GM18519 (cell line): ENCODE results near the gene ANKRD13D.
A peak's percentile ranks its signal among the peaks of the same experiment; 100 is the strongest.

Experiments used
- ATAC-seq: cut with Tn5 transposase; IDR thresholded peaks from one replicate; pipeline ENCODE4 v1.9.1; 2021; ENCODE audit warnings: mild to moderate bottlenecking, moderate library complexity; ENCODE audit not compliant: unreplicated experiment, low FRiP score

The ANKRD13D gene

DNA sequence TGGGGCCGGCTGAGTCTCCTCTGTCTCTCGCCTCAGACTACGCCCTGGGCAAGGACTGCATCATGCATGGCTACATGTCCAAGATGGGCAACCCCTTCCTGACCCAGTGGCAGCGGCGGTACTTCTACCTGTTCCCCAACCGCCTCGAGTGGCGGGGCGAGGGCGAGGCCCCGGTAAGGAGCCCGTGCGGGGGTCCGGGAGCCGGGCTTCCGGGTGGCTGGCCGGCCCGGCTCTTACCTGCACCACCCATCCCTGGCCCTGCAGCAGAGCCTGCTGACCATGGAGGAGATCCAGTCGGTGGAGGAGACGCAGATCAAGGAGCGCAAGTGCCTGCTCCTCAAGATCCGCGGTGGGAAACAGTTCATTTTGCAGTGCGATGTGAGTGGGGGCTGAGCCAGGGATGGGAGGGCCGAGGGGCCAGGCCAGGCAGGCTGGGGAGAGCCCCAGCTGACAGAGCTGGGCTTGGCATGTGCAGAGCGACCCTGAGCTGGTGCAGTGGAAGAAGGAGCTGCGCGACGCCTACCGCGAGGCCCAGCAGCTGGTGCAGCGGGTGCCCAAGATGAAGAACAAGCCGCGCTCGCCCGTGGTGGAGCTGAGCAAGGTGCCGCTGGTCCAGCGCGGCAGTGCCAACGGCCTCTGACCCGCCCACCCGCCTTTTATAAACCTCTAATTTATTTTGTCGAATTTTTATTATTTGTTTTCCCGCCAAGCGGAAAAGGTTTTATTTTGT lies 4.1 kb upstream of the ANKRD13D start:
- no peak for ATAC-seq

DNA sequence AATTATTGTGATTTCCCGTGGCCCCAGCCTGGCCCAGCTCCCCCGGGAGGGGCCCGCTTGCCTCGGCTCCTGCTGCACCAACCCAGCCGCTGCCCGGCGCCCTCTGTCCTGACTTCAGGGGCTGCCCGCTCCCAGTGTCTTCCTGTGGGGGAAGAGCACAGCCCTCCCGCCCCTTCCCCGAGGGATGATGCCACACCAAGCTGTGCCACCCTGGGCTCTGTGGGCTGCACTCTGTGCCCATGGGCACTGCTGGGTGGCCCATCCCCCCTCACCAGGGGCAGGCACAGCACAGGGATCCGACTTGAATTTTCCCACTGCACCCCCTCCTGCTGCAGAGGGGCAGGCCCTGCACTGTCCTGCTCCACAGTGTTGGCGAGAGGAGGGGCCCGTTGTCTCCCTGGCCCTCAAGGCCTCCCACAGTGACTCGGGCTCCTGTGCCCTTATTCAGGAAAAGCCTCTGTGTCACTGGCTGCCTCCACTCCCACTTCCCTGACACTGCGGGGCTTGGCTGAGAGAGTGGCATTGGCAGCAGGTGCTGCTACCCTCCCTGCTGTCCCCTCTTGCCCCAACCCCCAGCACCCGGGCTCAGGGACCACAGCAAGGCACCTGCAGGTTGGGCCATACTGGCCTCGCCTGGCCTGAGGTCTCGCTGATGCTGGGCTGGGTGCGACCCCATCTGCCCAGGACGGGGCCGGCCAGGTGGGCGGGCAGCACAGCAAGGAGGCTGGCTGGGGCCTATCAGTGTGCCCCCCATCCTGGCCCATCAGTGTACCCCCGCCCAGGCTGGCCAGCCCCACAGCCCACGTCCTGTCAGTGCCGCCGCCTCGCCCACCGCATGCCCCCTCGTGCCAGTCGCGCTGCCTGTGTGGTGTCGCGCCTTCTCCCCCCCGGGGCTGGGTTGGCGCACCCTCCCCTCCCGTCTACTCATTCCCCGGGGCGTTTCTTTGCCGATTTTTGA lies 3.3 kb upstream of the ANKRD13D start:
- no peak for ATAC-seq

DNA sequence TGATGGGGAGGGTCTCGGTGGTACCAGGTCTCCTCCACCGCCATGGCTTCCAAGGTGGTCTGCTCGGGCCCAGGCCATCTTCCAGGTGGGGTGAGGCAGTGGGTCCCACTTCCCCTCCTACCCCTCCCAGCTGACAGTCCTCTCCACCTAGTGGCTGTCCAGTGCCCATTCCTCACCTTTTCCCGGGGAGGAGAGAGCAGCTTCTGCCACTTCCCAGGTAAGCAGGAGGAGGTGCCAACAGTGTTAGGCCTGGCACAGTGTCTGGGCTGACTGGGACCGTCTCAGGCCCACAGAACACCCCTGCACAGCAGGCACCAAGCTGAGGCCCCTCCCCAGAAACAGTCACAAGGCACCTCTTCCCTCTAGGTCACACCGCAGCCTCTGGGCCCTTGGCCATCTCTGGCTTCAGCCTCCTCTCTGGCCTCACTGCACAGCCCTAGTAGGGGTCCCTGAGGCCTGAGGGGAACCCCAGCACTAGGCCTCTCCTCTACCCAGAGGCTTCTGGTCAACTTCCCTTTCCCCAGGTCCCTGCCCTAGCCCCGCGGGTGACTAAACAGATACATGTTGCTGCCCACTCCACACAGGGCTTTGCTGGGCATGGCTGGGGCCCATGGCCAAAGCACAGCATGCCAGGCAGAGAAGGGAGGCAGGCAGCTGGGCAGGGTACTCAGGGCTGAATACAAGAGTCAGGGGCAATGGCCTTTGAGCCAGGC lies 2.3 kb upstream of the ANKRD13D start:
- no peak for ATAC-seq

DNA sequence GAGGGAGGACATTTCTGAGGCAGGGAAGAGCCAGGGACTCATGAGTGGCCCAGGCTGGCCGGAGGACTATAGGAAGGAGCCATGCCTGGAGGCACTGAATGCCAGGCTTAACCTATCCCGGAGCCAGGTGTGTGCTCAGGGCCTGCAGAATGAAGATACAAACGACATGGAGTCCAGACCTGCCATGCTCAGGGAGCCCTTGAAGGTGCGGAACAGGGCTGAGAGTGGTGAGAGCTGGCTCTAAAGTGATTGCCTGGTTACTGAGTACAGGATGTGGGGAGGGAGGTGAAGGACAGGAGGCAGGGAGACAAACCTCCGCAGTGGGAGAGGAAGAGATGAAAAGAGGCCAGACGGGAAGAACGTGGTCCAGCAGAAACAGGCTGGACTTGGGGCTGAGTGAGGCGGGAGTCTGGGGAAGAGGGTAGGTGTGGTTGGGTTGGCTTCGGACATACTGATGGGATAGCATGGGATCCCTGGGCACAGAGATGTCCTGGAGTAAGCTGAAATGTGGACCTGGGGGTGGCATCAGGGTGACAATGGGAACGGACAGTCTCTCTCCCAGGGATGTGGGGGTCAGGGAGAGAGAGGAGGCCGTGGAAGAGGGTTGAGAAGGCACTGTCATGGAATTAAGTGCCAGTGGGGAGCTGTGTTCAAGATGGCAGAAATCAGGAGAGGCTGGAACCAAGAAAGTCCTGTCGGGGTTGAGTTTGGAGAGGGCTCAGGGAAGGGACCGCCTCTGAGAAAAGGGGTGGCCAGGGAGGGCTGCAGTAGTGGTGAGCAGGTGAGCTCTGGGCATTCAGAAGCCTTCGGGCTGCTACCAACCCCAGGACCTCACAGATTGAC lies 1.5 kb upstream of the ANKRD13D start:
- no peak for ATAC-seq

DNA sequence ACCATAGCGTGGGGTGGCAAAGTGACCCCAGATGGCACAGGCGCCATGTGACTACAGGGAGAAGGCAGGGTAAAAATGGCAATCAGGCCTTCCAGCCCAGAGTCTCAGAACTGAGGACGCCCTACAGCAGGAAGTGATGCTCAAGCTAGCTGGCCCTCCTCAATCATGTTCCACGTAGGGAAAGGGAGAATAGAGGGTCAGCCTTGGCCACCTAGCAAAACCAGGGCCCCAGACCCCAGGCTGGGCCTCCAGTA lies 978 bp upstream of the ANKRD13D start:
- ATAC-seq, result no peak

DNA sequence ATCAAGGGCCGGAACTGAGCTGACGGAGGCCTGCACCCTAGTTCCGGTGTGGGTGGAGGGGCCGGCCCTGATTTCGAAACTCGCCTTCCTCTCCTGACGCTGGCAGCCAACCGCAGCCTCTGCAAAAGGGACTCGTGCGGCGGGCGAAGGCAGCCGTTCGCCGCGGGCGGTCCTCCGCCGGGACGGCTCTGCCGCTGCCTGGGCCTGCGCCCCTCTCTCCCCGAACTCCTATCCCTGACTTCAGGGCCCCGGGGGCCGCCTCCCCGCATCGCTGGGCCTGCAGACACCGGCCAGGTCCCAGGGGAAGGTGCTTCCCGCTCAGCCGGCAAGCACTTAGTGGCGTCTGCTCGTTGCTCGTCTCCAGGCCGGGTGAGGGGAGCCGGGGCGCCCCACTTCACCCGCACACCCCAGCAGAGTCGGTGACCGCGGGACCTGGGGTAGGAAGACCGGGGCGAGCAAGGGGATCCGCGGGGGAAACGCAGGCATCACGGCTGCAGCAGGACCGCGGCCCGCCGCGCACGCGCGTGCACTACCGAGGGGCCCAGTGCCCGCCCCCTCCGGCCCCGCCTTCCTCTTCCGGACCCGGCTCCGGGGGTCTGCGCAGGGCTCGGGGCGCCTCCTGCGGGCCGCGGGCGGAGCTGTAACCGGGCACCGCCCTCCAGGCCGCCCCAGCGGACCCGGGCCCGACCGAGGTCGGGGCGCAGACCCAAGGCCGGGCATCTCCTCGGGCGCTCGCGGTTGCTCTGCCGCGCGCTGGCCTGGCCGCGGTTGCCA lies 464 bp upstream of the ANKRD13D start:
- ATAC-seq, result peak; percentile 44

DNA sequence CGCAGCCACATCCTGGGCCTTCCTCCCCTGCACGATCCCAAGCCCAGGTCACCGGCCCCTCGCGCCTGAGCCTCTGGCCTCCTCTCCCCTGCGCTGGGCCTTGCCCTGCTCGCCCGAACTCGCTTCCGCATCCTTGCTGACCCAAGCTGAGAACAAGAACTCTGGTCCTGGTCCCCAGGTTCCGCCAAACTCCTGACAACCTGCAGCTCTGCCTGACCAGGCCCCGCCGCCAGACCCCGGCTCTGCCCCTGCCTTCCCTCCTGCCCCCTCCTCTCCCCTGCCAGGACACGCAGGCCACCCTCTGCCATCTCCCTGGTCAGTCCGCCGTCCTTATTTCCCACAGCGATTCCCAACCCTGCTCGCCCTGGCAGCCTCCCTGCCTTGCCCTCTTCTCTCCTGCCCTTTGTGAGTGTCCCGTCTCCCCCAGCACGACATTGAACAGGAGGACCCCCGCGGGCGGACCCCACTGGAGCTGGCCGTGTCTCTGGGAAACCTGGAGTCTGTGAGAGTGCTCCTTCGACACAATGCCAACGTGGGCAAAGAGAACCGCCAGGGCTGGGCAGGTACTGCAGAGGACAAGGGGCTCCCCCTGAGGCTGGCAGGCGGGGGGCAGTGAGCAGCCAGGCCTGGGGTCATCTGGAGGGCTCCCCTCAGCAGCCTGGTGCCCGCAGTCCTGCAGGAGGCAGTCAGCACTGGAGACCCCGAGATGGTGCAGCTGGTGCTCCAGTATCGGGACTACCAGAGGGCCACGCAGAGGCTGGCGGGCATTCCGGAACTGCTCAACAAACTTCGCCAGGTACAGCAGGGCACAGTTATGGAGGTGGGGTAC lies 762 bp downstream of the ANKRD13D start:
- no peak for ATAC-seq

DNA sequence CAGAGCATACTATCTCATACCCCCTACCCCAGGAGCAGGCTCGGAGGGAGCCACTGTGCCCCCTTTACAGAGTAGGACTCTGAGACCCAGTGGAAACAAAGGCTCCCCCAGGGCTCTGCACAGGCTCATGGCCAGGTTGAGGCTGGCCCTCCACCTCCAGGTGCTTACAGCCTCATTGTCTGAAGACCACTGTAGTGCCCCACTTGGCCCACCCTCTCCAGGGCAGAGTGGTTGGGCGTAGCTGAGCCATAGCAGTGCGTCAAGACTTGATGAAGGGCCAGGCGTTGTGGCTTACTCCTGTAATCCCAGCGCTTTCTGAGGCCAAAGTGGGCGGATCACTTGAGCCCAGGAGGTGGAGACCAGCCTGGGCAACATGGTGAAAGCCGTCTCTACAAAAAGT lies 1.7 kb downstream of the ANKRD13D start:
- ATAC-seq, result no peak

DNA sequence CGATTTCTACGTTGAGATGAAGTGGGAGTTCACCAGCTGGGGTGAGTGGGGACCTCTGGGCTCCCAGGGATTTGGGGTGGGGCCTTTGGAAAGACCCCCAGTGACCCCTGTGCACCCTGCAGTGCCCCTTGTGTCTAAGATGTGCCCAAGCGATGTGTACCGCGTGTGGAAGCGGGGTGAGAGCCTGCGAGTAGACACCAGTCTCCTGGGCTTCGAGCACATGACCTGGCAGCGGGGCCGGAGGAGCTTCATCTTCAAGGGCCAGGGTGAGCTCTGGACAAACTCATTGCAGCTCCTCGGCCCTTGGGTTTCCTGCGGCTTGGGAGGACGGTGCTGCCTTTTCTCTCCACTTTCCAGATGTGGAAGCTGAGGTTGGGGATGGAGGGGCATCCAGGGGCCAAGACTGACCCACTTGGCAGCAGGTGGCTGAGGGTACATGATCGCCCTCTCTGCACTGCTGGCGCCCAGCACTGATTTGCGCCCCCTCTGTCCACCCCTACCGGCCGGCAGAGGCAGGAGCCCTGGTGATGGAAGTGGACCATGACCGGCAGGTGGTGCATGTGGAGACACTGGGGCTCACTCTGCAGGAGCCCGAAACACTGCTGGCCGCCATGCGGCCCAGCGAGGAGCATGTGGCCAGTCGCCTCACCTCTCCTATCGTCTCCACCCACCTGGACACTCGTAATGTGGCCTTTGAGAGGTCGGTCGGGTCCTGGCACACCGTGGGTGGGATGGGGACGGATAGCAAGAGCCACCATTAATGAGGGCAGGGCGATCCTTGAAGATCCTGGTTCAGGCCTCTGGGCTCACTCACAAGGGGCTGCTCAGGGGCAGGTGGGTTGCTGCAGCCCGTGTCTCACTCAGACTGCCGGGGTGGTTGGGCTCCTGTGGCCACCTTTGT lies 2.6 kb downstream of the ANKRD13D start:
- no peak for ATAC-seq

DNA sequence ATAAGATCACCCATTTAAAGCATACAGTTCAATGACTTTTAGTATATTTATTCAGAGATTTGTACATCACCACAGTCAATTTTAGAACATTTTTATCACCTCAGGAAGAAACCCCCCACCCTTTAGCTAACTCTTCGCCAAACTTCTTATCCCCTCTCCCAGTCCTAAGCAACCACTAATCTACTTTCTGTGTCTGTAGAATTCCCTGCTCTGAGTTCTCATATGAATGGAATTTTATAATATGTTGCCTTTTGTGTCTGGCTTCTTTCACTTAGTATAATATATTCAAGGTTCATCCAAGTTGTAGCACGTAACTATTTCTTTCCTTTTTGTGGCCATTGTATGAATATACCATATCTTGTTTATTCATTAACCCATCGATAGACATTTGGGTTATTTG lies 3.6 kb downstream of the ANKRD13D start:
- no peak for ATAC-seq

DNA sequence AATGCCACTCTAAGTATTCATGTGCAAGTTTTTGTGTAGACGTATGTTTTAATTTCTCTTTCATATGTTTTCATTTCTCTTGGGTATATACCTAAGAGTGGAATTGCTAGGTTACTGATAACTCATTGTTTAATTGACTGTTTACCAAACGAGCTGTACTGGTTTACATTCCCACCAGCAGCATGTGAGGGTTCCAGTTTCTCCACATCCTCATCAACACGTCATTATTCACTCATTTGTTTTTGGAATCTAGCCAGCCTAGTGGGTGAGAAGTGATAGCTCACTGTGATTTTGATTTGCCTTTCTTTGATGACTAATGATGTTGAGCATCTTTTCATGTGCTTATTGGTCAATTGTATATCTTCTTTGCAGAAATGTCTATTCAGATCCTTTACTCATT lies 4.0 kb downstream of the ANKRD13D start:
- ATAC-seq, result no peak

DNA sequence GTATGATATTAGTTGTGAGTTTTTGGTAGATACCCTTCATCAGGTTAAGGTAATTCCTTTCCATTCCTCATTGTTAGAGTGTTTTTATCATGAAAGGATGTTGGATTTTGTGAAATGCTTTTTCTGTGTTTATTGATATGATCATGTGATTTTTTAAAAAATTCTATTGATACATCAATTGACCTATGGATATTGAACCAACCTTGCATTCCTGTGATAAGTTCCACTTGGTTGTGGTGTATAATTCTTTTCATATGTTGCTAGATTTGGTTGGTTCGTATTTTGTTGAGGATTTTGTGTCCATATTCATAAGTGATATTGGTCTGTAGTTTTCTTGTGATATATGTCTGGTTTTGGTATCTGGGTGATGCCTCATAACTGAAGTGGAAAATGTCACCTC lies 6.7 kb downstream of the ANKRD13D start:
- ATAC-seq, result no peak

DNA sequence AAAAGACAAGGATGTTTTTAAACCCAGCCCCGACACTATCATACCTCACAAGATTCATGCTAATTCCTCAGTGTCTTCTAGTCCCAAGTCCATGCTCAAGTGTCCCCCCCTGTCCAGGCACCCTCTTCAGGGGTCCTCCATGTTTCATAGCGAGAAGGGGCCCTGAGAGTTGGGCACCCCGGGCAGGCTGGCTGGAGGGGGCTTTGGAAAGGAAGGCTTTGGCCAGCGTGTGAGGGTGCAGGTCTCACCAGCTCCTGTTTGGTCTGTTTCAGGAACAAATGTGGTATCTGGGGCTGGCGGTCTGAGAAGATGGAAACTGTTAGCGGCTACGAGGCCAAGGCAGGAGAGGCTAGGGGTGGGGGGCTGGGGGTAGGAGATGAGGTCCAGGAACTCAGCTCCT lies 9.7 kb downstream of the ANKRD13D start:
- no peak for ATAC-seq

DNA sequence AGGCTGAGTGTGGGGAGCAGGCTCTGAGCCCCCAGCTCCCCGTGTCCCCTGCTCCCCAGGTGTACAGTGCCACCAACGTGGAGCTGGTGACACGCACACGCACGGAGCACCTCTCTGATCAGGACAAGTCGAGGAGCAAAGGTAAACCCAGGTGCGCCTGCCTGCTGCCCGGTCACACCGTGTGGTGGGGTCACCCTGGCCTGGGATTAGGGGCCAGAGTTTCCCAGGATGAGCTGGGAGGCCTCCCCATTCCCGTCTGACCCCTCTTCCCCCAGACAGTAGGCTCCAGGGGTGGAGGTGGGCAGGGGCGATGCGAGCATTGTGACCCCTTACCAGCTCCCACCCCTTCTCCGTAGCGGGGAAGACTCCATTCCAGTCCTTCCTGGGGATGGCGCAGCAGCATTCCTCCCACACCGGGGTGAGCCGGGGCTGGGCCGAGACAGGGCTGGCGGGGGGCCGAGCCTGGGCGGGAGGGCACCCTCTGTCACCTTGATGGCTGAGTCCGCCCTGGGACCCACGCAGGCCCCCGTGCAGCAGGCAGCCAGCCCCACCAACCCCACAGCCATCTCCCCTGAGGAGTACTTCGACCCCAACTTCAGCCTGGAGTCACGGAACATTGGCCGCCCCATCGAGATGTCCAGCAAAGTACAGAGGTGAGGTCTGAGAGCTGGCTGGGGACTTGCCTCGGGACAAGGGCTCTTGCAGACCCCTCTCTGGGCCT lies 10.5 kb downstream of the ANKRD13D start:
- no peak for ATAC-seq

DNA sequence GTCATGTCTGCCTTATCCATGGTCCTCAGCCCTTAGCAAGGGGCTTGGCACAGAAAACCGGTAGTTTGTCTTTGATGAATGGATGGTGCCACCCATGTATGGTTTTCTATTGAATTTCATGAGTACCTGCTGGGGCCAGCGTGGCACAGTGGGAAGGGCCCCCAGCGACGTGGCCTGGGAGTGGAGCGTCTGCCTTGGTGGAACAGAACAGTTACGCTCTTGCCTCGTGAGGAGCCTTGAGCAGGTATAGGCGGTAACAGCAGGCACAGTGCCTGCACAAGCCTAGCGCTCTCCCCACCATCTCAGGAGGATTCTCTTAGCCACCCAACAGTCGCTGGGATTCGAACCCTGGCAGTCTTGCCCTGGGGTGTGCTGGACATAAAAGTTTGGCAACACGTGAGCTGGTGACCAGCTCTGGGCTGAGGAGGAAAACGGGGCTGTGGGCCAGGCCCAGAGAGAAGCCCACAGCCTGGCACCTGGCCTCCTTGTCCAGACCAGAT lies 11.2 kb downstream of the ANKRD13D start:
- no peak for ATAC-seq

DNA sequence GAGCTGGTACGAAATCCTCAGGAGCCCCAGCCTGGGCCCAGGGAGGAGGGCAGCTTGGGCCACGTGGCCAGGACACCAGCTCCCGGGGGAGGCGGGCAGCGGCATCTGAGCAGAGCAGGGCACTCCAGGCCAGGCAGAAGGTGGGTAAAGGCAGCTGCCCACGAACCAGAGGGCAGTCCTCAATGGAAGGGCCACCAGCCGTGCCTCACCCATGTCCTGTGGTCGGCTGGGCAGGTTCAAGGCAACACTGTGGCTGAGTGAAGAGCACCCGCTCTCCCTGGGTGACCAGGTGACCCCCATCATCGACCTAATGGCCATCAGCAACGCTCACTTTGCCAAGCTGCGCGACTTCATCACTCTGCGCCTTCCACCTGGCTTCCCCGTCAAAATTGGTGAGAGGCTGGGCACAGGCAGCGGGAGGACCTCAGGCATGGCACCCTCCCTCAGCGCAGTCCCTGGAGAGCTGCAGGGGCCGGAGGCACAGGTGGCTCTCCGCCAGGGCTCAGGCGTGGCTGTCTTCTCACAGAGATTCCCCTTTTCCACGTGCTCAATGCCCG lies 11.7 kb downstream of the ANKRD13D start:
- ATAC-seq, result no peak
